A549 (cell line): ENCODE data around the gene KCNH2.

Source experiments
- BHLHE40 ChIP-seq: IDR thresholded peaks from 2 replicates; pipeline ENCODE4 v1.6.1; 2012; ENCODE audit warnings: low read depth, low read length, inconsistent platforms
- CTCF ChIP-seq: fragments of >200 bp; sonication (Bioruptor Twin); formaldehyde crosslinking; IDR thresholded peaks from 3 replicates; pipeline ENCODE4 v1.5.1; 2016
- MAZ ChIP-seq: fragments of 150-350 bp; IDR thresholded peaks from 2 replicates; pipeline ENCODE4 v1.6.1; 2014; ENCODE audit warnings: antibody characterized with exemption, low read depth, low read length, borderline replicate concordance
- POLR2A ChIP-seq: IDR thresholded peaks from 2 replicates; pipeline ENCODE4 v1.6.1; 2012; ENCODE audit warnings: mild to moderate bottlenecking, low read length
- TP53 ChIP-seq: fragments of 250-450 bp; sonication (Bioruptor Pico); IDR thresholded peaks from 2 replicates; pipeline ENCODE4 v1.5.0; 2021; ENCODE audit warnings: mild to moderate bottlenecking, moderate library complexity
- USF2 ChIP-seq: fragments of 450-650 bp; IDR thresholded peaks from 2 replicates; pipeline ENCODE4 v1.6.1; 2014; ENCODE audit warnings: antibody characterized with exemption

- TF ChIP-seq CTCF (no peak), MAZ (no peak), TP53 (no peak), USF2 (no peak), BHLHE40 (no peak), POLR2A (no peak)
Measured at GRCh38 chr7:150914196-150914595, 63.9 kb downstream of the KCNH2 start.
